NB4 (cell line): ENCODE data around the gene ACACA.

Source experiments
- CTCF ChIP-seq: IDR thresholded peaks from one replicate; pipeline ENCODE4 v1.5.1; 2012; ENCODE audit warnings: low read depth, low read length
- MAX ChIP-seq: IDR thresholded peaks from 2 replicates; pipeline ENCODE4 v1.6.1; 2011; ENCODE audit warnings: low read depth, low read length
- MYC ChIP-seq: IDR thresholded peaks from 2 replicates; pipeline ENCODE4 v1.6.1; 2011; ENCODE audit warnings: low read depth, low read length
- POLR2A ChIP-seq: IDR thresholded peaks from 2 replicates; pipeline ENCODE4 v1.6.1; 2011; ENCODE audit warnings: mild to moderate bottlenecking; ENCODE audit not compliant: insufficient read length; ENCODE audit errors: extremely low read depth

GRCh38 chr17:37090941-37091340, 315.7 kb downstream of the ACACA start:
- TF ChIP-seq CTCF = no peak
- no peak for TF ChIP-seq MYC
- TF ChIP-seq POLR2A = no peak
- no peak for TF ChIP-seq MAX
